G401 (cell line): Measurements from ENCODE around the gene APCDD1L. TPM values are rescaled to one million over a fixed set of nuclear protein-coding genes. Genes with fewer than 3 reads are reported as not detected.
"Not testable (repeated sequence)": the region's sequence is repeated elsewhere in the genome, so short reads cannot be mapped to it uniquely, and the experiment has no call there.

Source experiments
- DNase-seq: peaks from one replicate; pipeline ENCODE4 v3.0.0-alpha.2; 2015; ENCODE audit warnings: low spot score
- in situ Hi-C: cut with HindIII; loops from 2 replicates; pipeline ENCODE4 v1.10.0; 2016; ENCODE audit warnings: low sequenced_read_pairs, mixed read lengths
- total RNA-seq: library from RNA; depleted of rRNA; stranded (reverse); fragments of >200 nt; shearing (Covaris generic); gene quantifications from 2 replicates; pipeline ENCODE4 v1.2.3, GENCODE V29; 2014

APCDD1L gene
- total RNA-seq, 1 experiment from 2014 or later = not detected

DNA sequence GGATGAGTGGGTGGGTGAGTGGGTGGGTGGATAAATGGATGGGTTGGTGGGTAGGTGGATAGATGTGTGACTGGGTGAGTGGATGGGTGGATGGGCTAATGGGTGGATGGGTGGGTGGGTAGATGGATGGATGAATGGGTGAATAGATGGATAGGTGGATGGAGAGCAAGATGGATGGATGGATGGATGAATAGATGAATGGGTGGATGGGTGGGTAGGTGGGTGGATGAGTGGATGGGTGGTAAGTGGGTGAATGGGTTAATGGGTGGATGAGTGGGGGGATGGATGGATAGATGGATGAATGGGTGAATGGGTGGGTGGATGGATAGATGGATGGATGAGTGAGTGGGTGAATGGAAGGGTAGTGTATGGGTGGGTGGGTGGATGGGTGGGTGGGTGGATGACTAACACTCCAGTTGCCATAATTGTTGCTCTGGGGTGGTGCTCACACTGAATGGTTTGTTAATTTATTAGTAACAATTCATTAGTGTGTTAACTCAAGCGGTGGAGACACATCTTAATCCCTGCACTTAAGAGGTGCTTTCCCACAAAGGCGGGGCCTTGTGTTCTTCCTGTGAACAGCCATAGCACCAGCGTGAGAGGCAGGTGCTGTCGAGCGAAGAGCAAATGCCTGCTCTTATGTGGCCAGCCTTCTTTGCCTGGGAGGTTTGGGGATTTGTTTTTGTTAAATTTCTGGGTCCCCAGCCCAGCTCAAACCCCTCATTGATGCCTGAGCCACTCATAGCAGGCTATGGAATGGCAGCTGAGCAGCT, 4.9 kb upstream of the APCDD1L start:
- in situ Hi-C loops = no loop called here
- no peak for DNase-seq

DNA sequence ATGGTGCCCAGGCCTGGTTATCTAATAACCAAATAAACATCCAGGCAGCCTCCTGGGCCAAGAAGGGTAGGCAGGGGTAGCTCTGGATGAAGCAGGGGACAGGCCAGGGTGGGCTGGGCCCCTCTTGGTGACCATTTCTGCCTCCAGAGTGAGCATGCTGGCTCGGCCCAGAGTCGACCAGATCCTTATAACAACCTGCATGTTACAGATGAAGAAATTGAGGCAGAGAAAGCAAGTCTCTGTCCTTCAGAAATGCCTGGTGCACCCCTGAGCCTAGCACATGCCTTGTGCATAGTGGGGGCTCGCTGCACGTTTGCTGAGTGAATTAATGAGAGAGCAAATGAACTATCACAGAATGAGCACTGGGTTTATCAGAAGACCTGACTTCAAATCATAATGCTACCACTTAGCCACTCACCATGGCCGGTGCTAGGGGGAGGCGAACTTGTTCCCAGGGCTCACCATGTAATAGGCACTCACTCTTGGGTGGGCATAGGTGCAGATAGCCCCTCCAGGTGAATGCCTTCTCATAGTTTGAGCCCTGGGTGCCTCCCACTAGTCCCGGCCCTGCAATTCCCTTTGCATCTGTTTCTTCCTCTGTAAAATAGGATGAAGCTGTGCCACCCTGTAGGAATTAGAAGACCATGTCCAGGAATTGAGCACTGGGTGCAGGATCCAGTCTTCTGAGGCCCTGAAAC, 3.8 kb upstream of the APCDD1L start:
- no peak for DNase-seq
- in situ Hi-C loops = no loop called here

DNA sequence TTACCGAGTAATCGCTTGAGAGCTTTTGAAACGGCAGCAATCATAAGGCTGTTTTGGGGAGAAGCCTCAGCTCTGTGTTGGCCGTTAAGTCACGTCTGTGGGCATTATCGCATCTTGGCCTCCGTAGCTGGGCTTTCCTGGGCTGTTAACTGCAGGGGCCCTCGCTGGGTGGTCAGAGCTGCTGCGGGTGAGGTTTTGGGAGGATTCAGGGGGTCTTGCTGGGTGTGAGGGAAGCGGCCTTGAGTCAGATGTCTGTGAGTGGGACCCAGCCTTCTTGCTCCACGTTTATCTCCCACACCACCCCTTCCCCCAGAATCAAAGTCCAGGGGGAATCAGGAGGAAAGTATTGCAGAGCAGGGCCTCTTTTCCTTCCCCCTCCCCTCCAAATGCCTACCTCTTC, 3.2 kb upstream of the APCDD1L start:
- in situ Hi-C loops = no loop called here
- DNase-seq = no peak

DNA sequence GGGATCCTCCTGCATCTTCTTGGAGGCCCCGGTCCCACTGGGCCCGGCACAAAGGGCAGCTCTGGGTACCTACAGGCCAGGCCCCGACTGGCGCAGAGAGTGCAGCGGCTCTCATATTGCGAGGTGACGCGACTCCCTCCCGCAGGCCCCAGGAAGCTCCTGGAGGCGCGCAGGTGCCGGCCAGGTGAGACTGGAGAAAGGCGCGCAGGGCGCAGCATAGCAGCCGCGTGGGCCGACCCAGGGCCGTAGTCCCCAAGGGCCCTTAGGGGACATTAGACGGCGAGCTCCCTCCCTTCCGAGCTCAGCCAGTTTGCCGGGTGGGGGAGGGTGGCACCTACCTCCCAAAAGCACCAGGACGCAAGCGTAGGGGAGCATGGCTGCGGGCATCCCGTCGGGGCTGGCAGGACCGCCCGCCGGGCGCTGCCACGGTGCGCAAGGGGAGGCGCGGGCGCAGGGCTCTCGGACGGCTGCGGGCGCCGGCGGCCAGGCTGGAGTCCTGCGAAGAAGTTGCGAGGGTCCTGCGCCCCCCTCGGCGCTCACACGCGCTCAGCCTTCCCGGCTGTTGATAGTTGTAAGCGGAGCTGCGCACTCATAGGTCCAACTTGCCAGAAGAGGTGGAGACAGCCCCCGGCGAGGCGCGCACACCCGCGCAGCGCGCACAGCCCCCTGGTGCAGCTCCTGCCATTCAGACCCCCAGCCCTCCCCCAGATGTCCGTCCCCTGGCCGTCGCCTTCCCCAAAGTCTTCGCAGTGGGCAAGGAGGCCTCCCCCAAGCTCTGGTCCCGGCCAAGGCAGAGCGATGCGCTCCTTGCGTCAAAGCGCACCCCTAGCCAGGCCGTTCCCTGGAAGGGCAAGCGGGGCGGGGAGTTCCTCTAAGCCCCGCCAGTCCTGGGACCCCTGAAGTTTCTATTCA, 622 bp downstream of the APCDD1L start:
- in situ Hi-C loops = no loop called here
- DNase-seq = no peak

DNA sequence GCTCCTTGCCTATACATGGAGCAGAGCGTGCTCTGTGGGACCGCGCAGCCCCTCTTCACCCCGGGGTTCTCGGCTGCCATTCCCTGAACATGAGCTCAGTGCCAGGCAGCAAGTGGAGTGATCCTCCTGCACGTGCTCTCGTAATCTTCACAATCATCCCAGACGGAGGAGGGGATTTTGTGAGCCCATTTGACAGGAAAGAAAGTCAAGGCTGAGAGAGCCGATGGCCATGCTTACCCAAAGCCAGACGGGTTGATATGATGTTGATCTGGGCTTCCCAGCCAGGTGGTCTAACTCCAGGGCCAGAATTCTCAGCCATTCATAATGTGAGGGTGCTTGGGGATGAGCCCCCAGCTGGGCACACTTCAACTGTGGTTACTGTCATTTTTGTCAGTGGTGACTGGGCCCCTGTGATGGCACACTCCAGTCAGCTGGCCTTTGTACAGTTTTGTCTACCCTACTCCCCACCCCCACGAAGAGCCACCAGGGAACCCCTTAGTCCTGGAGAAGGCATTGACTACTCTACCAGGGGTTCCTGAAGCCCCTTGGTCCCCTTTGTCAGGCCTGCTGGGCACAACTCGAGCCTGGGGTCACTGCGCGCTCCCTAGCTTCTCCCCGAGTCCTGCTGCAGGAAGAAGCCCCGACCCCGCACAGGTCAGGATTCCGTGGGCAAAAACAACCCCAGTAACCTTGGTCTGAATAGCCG, 1.5 kb downstream of the APCDD1L start:
- DNase-seq = no peak

DNA sequence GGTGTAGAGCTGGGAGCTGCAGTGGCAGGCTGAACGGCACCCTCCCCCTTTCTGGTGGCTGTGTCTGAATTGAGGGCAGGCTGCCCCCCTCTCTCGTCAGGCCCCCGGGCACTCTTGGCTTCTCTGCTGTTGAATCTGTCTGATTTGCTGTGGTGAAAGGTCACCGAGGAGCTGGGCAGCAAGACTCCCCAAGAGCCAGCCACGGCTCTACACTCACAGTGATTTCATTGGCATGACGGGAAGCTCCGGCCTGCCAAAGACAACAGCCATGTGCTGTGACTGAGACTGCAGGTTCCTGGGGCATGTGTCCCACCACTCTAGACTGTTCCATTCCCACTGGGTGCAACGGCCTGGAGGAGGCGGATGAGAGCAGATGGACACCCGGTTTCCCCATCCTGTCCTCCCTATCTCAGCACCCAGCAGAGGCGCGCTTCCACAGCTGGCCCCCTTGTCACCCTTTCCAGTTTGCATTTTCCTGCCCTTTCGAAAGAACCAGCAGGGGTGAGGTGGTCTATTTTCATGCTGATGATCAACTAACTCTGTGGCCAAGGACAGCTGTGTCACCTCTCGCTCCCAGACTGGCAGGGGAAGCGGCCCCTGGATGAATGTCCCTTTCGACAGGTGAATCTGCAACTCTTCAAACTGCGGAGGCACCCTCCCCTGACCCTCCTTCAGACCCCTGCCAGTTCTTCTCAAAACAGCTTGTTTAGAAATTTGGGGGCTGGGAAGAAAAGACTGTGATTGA, 2.2 kb downstream of the APCDD1L start:
- in situ Hi-C loops = no loop called here
- no peak for DNase-seq

More for the DNA sequence above, 1.5 kb downstream of the APCDD1L start:
- in situ Hi-C loops = no loop called here

DNA sequence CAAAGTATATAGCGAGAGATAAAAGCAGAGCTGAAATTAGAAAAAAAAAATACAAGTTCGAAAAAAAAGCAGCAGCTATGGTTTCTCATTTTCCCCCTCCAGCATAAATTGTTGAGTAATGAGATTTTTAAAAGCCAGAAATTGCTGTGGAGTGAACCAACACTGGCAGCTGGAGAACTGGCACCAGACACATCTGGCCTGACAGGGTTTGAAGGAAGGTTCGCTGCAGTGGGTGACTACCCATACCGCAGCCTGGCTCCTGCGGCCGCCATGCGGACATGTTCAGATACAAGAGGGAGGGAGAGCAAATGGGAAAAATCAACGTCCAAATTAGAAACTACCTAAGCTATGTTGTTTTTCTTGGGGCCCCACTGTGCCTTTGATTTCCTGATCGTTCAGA, 3.3 kb downstream of the APCDD1L start:
- in situ Hi-C loops = no loop called here
- no peak for DNase-seq

DNA sequence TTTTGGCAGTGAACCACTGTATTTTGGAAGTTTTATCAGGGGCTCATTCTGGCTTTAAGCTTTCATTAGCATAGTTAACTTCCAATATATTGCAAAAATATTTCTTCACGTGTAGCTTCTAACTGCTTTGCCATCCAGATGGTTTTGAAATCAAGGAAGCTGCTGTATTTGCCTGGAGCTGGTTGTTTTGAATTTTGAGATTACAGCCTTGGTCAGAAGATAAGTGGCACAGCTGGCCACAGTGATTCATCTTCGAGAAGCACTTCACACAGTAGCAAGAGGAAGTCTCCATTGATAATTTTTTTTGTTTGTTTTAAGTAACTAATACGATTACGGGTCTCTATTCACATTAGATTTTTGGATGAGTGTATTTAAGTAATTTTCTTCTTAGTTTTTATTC, 3.8 kb downstream of the APCDD1L start:
- in situ Hi-C loops = no loop called here
- DNase-seq = no peak

DNA sequence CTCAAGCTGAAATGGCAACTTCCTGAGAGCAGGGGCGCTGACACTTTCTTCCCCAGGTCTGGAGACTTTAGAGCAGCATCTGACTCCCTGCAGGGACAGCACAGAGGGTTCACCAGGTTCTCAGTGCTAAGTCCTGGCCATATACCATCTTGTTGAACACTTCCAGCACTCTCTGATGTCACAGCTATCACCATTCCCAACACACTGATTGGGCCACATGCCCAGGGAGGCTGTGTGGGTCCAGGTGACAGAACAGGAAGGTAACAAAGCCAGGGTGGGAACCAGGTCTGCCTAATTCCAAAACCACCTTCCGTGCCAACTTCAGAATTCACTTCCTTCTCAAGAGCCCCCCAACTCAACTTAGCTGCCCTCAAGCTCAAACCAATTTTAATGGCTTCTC, 4.3 kb downstream of the APCDD1L start:
- in situ Hi-C loops = no loop called here
- DNase-seq = no peak

DNA sequence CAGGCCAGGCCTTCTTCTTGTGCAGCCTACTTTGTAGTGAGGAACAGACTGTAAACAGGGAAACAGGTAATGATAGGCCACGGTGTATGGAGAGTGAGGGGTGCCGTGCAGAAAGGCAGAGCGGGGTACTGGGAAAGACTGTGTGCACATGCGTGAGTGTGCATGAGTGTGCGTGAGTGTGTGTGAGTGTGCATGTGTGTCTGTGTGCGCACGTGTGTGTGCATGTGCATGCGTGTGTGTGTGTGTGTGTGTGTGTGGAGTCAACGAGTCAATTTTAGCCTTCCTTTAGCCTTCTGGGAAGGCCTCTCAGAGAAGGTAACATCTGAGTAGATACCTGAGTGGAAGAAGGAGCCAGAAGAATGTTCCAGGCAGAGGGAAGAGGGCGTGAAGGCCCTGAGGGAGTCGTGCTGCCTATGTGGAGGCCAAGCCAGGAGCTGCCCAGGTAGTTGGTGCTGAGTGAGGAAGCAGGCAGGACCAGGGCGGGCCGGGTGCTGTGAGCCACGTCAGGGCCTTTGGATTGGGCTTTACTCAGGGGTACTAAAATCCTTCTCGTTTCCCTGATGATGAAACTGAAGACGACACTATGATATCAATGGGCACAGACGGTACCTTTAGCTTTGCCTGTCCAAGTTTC, 6.3 kb downstream of the APCDD1L start:
- DNase-seq = no peak
- in situ Hi-C loops = no loop called here

DNA sequence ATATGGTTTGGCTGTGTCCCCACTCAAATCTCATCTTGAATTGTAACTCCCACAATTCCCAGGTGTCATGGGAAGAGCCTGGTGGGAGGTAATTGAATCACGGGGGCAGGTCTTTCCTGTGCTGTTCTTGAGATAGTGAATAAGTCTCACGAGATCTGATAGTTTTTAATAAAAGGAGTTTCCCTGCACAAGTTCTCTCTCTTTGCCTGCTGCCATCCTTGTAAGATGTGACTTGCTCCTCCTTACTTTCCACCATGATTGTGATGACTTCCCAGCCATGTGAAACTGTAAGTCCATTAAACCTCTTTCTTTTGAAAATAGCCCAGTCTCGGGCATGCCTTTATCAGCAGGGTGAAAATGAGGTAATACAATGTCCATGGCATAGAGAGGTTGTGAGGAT, 8.2 kb downstream of the APCDD1L start:
- DNase-seq, in situ Hi-C loops: not testable (repeated sequence)

DNA sequence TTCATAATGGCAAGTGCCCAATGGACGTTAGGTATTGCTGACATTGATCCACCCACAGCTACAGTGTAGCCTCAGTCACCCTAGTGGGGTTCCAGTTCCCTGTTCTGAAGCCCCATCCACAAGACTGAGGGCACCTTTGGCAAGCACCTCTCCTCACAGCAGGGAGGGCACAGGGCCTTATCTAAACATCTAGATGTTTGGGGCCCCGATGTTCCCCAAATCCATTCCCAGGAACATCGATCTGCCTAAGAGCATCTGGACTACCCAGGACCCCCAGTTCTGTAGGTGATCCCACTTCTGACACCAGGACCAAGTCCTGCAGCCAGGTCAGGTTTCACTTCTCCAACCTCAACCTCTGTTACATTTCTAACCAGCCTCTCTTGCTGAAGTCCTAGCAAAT, 10.6 kb downstream of the APCDD1L start:
- in situ Hi-C loops = no loop called here
- no peak for DNase-seq

DNA sequence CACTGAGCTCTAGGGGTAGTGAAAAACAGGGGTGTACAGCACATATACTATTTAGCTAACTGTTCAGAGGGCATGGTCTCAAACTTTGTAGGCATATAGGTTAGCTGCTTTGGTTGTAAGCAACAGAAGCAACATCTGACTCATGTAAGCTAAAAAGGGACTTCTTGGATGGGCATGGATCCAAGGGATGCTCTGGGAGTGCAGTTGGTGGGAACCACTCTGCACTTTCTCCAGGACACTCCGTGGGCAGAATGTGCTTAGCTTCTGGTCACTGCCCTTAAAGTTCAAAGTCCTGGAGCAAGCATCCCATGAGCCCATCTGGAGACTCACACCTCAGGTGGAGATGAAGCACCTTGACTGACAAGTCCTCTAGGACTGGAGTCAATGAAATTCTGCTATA, 11.5 kb downstream of the APCDD1L start:
- in situ Hi-C loops = no loop called here
- no peak for DNase-seq

DNA sequence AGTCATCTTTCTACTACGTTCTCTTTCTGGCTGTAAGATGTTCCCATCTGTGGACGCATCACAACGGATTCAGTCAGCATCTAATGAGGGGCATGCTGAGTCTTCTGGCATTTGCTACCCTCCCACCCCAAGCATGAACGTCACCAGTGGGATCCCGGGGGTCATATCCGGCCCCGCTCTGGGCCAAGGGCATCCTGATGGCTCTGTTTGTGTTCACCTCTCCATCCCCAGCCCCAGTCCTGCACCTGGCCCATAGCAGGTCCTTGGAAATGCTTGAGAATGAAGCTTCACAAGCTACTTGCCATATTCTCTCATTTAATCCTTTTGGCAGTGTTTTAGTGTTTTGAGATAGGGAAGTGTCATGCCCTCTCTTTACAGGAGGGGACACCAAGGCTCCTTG, 14.9 kb downstream of the APCDD1L start:
- no peak for DNase-seq
- in situ Hi-C loops = no loop called here

DNA sequence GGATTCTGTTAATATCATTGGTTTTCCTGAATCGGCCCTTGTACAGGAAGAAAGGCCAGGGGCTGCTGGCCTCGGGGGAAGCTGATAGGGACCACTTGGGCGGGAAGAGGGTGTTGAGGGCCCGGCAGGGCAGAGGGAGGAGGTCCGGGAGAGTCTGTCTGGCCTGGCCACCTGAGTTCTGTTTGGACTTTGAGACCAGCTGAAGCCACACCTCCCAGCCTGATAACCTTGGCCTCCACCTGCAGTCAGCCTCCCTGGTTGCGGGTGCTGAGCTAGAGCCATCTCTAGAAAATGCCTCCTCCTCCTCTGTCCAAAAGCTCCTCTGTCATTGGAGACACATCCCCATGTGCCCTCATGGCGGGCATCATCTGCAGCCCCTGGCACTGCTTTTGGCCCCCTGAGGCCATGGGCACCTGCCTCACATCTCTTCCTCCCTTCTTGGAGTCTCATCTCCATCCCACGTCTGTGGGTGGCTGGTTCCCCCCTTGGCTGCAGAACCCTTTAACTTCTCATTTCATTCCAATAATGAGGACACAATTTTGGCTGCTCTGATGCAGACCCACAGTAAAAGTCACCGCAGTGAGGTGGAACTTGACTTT, 16.6 kb downstream of the APCDD1L start:
- in situ Hi-C loops = no loop called here
- DNase-seq = no peak

DNA sequence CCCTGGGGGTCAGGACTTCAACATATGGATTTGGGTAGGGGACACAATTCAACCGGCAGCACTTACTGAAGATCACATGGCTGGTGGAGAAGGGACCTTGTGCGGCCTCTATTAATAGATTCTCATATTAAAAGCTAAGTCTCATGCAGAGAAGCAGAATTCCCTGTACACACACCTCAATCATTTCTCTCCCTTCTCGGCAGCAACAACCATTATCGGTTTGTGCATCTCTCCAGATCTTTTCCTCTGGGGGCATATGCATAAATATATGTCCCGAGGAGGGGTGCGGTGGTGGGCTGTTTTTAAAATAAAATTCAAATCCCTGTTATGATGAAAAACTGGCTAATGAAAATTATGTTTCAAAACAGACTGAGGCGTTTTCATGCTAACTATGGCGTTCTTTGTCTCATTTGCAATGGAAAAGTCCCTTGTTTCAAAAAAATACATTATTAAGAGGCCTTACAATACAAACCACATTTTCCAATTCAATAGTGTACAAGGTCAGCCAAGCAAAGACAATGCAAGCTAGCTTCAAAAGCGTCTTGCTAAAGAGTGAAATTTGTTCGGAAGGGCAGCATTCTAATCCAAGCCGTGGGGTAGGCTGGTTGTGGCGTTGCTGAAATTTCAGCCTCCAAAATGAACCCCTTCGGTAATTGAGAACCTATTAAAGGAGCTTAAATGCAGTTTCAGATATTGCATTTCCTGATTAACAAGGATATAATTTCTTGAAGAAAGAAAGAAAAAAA, 17.3 kb downstream of the APCDD1L start:
- no peak for DNase-seq
- in situ Hi-C loops = no loop called here

DNA sequence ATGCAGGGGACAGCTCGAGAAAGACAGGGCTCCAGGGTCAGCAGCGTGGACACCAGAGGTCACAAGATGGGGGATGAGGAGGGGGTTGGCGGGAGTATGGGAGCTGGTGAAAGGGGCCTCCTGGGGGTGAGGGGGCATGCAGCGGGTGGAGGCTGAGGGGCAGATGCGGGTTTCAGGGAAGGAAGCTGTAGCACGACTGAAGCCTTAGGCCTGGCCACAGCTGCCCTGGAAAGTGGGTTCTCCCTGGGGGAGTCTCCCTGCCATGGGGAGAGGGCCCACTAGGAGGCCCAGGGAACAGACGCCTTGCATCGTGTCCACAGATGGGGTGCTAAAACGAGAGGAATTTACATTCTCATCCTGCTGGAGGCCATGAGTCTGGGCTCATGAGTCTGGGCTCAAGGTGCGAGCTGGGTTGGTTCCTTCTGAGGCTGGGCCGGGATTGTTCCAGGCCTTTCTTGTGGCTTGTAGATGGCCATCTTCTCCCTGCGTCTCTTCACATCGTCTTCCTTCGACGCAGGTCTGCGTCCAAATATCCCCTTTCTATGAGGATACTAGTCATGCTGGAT, 18.0 kb downstream of the APCDD1L start:
- in situ Hi-C loops = no loop called here
- no peak for DNase-seq
